ENCODE data around the gene XAB2.

DNA sequence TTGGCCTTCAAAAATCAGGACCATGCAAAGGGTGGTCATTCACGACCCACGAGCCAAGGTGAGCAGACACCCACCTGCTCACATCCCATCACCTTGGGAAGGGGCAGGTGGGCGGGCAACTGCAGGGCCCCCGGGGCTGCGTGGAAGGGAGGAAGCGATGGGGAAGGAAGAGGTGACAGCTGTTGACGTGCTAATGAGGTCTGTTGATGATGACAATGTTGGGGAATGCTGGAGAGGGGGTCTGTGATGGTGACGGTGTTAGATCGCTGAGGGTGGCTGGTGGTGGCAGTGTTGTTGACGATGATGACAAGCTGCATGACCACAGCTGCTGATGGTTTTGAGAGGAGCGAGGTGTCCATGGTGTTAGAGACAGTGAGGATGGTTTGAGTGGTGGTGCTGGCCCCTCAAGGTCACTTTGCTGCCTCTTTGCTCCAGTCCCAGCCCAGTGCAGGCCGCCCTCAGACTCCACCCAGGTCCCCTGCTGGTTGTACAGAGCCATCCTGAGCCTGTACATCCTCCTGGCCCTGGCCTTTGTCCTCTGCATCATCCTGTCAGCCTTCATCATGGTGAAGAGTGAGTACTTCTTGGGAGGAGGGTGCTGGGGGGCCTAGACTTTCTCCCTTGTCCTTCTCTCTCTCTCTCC is 48.4 kb upstream of the XAB2 start:
- TF ChIP-seq, protein P1, sequence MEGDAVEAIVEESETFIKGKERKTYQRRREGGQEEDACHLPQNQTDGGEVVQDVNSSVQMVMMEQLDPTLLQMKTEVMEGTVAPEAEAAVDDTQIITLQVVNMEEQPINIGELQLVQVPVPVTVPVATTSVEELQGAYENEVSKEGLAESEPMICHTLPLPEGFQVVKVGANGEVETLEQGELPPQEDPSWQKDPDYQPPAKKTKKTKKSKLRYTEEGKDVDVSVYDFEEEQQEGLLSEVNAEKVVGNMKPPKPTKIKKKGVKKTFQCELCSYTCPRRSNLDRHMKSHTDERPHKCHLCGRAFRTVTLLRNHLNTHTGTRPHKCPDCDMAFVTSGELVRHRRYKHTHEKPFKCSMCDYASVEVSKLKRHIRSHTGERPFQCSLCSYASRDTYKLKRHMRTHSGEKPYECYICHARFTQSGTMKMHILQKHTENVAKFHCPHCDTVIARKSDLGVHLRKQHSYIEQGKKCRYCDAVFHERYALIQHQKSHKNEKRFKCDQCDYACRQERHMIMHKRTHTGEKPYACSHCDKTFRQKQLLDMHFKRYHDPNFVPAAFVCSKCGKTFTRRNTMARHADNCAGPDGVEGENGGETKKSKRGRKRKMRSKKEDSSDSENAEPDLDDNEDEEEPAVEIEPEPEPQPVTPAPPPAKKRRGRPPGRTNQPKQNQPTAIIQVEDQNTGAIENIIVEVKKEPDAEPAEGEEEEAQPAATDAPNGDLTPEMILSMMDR (IDR thresholded peaks at IDR 0.05) = no peak
- no peak for TF ChIP-seq POLR2A (IDR thresholded peaks at IDR 0.05)
